Adrenal gland (tissue), 5 donors: ENCODE measurements around the gene CHN2.

Experiments used
- CTCF ChIP-seq, 6 experiments: fragments of 450-650 bp in 4 of 6; fragments of 200-600 bp in 2 of 6; sonication (generic) in 1 of 6; IDR thresholded peaks; 1 replicate in 5 of 6; 2 replicates in 1 of 6; pipeline versions ENCODE4 v1.5.1 to v1.8.0; 2016 to 2021; ENCODE audit warnings: antibody characterized with exemption in 6 of 6, mild to moderate bottlenecking in 2 of 6, moderate library complexity in 1 of 6
- POLR2A ChIP-seq, 2 donors: fragments of 450-650 bp; IDR thresholded peaks; one replicate each; pipeline ENCODE4 v1.6.1; 2017; ENCODE audit warnings: antibody characterized with exemption in 2 of 2, mild to moderate bottlenecking in 2 of 2, moderate library complexity in 1 of 2
- donor health status: DM: no; HTN: no; CAD: no.

- no peak for TF ChIP-seq CTCF (IDR thresholded peaks at IDR 0.05)
- no peak for TF ChIP-seq POLR2A (IDR thresholded peaks at IDR 0.05)
These were observed 15.2 kb downstream of the CHN2 start for GRCh38 chr7:29209745-29210144.
